Stromal cell of bone marrow (primary cell): ENCODE data around the gene ATAD5.
"Not testable (repeated sequence)": the region's sequence is repeated elsewhere in the genome, so short reads cannot be mapped to it uniquely, and the experiment has no call there.

Experiments used
- DNase-seq: peaks from one replicate; pipeline ENCODE4 v3.0.0-alpha.2; 2012; ENCODE audit warnings: low read depth

ATAD5 gene

DNA sequence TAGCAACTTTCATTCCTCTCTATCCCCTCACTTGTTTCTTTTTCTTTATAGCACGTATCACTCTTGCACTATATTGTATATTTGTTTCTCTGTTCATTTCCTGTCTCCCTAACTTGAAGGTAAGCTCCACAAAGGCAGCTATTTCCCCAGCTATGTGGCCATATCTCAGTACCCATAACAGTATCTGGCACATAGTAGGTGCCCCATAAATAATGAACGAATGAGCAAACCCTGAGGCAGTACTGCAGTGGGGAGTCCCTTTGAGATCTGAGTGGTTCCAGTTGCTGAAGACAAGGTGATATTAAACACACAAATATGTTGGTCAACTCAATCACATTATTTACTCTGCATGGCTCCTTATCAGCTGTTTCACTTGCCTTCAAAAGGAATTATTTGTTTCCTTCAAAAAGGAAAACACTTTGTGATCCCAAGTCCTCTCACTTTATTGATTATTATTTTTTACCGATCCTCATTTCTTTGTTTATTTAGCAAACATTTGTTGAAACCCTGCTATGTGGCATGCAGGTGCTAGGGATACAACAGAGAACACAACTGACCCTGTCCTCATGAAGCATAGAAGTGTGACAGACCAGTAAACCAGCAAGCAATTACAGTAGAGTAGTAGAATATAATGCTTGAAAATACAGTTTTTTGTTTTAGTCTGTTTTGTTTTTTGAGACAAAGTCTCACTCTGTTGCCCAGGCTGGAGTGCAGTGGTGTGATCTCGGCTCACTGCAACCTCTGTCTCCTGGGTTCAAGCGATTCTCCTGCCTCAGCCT is 84.3 kb downstream of the ATAD5 start:
- no peak for DNase-seq

DNA sequence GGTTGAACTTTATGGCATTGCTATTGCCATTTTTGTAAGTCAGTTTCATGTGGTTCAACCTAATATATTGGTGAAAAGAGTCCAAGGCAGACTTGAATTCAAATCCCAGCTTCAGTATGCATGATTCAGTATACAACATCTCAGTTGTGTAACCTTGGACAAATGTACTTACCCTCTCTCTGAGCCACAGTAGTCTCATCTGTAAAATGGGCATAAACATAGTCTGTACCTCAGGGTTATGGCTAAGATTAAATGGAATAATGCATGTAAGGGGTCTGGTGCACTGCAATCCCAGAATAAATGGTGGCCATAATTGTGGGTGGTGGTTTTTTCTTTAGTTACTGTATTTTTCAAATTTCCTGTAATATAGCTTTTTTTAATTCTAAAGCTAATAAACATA is 85.3 kb downstream of the ATAD5 start:
- DNase-seq: no peak

DNA sequence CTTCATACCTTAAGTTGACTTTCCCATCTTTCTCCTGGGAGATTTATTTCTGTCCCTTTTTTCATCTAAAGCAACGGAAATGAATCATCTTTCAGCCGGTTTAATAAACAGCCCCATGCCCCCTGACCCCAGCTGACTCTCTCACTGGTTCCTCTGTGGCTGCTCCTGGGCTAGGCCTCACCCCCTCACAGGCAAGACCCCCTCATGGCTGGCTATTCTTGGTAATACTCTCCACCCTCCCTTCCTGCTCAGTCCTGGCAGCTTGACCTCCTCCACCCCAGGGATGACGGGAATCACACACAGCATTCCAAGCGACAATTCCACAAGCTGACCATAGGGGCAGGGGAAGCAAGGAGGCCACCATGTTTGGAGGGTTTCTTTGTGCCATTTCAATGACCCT is 88.5 kb downstream of the ATAD5 start:
- no peak for DNase-seq

DNA sequence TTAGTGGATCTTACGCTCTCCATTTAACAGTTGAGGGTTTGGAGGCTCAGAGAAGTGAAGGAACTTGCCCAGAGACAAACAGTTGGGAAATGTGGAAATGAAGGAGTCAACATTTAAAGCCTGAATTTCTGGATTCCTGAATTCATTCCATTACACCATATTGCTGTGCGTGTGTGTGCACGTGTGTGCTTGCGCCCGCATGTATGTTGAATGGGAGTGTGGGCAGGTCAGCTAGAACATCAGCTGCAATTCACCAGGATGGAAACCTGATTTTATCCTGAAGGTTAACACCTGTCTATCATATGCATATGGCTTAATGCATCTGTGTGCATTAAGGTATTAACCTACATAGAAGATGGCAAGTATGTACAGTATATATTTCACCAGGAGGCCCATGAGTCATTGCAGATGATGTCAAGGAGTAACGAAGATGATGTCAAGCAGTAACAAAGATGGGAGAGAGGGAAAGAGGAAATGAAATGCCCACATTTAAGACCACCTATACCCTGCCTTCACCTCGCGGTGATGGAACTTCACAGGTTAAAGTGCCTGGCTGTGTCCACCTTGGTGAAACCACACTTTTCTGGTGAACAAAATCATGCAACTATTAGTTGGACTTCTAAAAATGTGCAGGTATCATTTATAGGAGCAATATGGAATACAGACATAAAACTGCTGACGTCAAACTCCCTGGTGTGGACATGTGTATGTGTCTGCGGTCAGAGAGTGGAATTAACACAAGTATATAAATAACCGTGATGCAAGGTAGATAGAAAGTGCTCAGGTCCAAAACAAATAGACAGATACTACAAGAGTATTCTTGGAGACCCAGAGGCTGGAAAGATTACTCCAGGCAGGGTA is 89.1 kb downstream of the ATAD5 start:
- no peak for DNase-seq

DNA sequence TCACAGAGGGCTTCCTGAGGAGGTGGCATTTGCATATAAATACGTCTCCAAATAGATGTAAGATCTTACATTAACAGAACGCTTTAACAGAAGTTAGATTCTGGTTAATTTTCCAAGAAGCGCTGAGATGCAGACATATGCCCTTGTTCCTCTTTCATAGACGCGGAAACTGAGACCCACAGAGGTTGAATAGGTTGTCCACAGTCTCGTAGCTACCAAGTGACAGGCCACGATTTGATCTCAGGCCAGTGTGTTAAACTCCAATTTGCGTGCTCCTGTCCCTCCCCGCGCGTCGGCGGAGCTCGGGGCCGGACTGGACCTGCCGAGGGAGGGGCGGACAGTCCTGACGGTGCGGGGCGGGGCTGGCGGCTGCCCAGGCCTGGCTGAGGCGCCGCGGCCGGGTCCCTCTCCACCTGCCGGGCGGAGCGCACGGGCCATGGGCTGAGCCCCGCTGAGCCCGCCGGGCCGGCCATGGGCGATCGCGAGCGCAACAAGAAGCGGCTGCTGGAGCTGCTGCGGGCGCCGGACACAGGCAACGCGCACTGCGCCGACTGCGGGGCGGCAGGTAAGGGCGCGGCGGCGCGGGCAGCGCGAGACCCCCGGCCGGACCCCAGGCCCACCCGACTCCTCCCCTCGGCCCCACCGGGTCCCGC is 89.9 kb downstream of the ATAD5 start, which contains the start of gene ADAP2:
ADAP2 (plus strand) TSS at position 402 of the 653 bp plus-strand sequence; CDS start at position 472, 70 bp downstream.
- no peak for DNase-seq

DNA sequence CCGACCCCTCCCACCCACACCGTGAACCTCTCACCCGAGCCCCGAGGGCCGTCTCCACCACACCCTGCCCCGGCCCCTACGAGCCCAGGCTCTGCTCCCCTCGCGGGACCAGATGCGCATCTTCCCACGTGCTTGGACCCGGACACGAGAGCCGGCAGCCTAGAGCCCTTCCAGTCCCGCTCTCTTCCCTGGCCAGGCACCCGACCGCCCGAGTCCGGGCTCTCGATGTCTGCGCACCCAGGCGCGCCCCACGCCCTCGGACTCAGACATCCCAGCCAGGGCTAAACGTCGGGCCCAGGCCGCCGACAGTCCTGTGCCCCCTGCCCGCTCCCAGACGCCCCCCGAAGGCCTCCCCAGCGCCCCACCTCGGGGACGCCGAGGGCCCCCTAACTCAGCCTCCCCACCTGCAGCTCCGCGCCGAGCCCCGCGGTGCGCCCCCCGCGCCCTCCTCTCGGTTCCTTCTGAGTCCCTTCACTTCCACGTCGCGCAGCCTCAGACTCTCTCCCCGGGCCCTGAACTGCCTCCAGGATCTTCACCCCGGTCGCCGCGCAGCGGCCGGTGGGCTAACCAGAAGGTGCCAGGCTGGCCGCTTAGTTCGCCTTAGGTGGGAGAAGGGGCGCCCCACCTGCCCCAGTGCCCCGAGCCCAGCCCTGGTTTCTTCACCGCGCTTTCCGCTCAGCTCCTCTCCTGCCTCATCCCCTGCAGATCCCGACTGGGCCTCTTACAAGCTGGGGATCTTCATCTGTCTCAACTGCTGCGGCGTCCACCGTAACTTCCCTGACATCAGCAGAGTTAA is 90.7 kb downstream of the ATAD5 start:
- DNase-seq: no peak

DNA sequence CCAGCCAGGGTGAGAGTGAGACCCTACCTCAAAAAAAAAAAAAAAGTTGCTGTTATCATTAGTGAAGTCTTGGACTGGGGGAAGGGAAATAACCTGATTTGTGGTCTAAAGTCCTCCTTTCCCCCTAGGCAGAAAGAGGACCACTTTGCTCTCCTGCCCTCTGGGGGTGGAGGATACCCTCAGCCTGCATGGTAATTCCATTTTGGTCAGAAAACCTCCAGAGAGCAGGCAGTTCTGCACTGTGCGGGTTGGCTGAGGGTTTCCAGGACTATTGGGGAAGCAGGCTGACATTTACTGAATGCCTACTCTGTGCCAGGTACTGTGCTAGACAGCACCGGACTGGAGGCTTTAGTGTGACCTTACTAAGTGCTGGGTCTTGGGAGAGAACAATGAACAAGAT is 92.6 kb downstream of the ATAD5 start:
- DNase-seq: no peak

DNA sequence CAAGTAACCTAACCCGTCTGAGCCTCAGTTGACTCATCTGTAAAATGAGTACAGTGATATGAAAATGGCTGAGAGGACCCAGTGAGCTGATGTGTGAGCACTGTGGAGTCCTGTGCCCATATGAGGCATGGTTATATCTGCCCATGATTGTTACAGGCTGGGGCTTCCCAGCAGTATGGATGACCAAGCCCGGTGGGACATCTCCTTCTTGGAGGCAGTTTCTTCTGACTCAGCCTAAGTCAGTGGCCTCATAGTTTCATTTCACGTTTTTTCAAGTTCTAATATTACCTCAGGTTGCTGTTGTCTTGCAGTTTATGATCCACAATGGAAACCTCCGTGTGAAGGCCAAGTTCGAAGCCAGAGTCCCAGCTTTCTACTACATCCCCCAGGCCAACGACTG is 94.8 kb downstream of the ATAD5 start:
- DNase-seq: no peak

DNA sequence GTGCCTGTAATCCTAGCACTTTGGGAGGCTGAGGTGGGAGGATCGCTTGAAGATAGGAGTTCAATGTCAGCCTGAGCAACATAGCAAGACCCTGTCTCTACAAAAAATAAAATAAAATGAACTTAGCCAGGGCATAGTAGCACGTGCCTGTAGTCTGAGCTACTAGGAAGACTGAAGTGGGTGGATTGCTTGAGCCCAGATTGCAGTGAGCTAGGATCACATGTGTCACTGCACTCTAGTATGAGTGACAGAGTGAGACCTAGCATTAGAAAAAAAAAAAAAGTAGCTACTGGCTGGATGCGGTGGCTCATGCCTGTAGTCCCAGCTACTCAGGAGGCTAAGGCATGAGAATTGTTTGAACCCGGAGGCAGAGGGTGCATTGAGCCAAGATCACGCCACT is 96.0 kb downstream of the ATAD5 start:
- no peak for DNase-seq

DNA sequence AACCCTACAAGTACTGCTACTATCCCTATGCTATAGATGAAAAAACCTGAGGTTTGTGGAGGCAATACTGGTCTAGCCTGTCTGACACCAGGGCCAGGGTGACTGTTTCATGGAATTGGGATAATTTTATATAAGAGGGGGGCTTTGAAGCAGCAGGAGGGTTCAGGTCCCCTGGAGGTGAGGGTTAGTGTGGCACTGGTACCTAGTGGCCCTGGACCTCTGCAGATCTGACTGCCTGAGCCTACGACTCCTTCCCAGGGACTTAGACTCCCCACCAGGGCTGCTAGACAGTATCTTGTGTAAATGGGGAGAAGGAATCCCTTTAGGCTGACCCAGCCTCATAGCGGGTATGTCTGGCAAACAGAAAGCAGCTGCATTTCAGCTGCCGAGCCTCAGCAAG is 96.8 kb downstream of the ATAD5 start:
- DNase-seq: no peak

DNA sequence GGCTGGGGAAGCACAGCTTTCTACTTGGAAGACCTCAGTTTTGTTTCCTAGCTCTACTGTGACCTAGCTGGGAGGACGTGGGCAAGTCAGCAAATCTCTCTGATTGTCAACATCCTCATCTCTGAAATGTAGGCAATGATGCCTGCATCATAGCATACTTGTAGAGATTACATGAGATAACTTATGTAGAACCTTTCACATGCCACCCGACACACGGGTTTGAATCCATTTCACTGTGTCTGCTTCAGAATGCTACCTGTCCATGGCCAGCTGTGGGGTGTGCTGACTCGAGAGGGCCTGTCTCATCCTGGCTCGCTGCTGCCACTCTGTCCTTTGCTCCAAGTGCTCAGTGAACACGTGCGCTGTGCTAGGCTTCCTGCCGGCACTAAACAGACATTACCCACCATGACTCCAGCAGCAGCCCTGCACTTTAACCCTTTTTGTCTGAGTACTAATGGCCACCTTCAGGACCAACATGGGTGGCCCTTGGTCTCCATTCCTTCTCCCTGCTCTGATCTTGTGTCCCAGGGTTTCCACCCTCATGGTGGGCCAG is 97.4 kb downstream of the ATAD5 start:
- DNase-seq: no peak

DNA sequence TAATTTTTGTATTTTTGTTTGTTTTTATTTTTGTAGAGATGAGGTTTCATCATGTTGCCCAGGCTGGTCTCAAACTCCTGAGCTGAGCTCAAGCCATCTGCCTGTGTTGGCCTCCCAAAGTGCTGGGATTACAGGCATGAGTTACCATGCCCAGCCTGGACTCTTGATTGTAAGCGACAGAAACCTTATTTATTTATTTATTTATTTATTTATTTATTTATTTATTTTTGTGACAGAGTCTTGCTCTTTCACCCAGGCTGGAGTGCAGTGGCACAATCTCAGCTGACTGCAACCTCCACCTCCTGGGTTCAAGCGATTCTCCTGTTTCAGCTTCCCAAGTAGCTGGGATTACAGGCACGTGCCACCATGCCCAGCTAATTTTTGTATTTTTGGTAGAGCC is 98.1 kb downstream of the ATAD5 start:
- DNase-seq: not testable (repeated sequence)

DNA sequence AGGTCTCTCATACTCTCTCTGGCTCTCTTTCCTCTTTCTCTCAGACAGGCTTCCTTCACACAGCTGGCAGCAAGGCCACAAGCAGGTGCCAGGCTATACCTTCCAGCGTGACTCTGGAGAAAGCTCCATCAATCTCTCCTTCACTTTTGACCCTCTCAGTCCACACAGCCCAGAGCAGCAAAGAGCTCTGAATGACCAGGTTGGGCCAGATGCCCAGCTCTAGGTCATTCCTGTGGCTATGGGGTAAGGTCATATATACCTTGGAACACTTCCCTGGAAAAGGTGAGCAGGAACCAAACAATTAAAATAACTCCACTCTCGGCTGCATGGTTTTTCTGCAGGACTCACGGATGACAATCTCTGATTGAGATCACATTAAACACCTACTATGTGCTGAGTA is 98.7 kb downstream of the ATAD5 start:
- DNase-seq: no peak

DNA sequence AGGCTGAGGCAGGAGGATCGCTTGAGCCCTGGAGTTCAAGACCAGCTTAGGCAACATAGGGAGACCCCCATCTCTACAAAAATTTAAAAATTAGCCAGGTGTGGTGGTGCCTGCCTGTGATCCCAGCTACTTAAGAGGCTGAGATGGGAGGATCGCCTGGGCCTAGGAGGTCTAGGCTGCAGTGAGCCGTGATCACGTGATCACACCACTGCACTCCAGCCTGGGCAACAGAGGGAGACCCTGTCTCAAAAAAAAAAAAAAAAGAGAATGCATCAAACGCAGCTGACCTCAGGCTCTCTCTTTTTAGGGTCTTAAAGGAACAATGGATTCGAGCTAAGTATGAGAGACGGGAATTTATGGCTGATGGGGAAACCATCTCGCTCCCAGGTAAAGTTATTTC is 99.8 kb downstream of the ATAD5 start:
- DNase-seq: not testable (repeated sequence)

DNA sequence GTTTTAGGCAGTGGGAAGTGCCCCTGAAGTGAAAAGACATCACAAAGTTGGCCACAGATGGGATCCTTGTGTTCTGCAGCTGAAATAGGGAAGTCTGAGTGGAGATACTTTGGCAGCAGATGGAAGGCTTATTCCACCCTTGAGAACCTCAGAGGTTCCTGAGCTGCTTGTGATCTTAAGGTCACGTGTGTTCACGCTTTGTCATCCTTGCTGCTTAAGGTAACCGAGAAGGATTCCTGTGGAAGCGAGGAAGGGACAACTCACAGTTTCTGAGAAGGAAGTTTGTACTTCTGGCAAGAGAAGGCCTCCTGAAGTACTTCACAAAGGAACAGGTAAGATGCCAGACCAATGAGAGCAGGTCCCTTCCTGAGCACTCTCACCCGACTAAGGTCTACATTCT is 102.2 kb downstream of the ATAD5 start:
- no peak for DNase-seq

DNA sequence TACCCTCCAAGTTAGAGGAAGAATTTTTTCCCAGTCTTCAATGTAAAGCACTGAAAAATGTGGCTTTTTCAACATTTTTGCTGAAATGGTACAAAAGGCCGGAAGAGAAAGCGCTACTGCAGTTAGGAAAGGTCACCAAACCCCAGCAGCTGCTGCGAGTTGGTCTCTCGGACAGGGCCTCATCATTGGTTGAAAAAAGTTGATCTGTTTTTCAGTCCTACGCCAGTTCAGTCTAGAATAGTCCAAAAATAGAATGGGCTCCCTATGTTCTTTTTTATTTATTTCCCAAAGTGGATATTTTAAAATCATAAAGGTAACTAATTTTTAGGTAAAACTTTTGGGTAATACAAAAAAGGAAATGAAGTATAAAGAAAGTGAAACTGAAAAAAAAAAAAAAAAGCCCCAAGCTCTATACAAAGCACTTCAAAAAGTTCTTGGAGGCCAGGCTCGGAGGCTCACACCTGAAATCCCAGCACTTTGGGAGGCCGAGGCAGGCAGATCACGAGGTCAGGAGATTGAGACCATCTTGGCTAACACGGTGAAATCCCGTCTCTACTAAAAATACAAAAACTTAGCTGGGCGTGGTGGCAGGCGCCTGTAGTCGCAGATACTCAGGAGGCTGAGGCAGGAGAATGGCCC is 107.4 kb downstream of the ATAD5 start:
- no peak for DNase-seq

DNA sequence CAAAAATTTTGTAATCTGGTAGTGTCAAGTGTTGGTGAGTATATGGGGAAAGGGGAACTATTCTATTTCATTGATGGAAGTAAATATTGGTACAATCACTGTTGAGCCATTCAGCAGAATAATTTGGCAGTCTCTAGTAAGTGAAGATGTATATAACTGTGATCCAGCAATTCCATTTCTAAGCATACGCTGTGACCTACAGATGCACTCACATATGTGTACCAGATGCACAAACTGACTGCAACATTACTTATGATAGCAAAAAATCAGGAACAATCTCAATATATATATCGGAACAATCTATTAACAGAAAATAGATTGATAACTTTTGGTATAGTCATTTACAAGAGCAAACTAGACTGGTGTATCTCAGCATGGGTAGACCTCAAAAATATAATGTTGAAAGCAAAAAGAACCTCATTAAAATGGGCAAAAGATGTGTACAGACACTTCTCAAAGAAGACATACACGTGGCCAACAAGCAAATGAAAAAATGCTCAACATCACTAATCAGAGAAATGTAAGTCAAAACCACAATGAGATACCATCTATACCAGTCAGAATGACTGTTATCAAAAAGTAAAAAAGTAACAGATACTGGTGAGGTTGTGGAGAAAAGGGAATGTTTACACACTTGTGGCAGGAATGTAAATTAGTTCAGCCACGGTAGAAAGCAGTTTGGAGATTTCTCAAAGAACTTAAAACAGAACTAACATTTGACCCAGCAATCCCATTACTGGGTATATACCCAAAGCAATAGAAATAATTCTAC is 110.7 kb downstream of the ATAD5 start:
- DNase-seq: no peak
